Measurements from ENCODE around the gene SYDE2.
A peak's percentile ranks its signal among the peaks of the same experiment; 100 is the strongest.
"Not testable (repeated sequence)": the region's sequence is repeated elsewhere in the genome, so short reads cannot be mapped to it uniquely, and the experiment has no call there.

SYDE2 gene, protein sequence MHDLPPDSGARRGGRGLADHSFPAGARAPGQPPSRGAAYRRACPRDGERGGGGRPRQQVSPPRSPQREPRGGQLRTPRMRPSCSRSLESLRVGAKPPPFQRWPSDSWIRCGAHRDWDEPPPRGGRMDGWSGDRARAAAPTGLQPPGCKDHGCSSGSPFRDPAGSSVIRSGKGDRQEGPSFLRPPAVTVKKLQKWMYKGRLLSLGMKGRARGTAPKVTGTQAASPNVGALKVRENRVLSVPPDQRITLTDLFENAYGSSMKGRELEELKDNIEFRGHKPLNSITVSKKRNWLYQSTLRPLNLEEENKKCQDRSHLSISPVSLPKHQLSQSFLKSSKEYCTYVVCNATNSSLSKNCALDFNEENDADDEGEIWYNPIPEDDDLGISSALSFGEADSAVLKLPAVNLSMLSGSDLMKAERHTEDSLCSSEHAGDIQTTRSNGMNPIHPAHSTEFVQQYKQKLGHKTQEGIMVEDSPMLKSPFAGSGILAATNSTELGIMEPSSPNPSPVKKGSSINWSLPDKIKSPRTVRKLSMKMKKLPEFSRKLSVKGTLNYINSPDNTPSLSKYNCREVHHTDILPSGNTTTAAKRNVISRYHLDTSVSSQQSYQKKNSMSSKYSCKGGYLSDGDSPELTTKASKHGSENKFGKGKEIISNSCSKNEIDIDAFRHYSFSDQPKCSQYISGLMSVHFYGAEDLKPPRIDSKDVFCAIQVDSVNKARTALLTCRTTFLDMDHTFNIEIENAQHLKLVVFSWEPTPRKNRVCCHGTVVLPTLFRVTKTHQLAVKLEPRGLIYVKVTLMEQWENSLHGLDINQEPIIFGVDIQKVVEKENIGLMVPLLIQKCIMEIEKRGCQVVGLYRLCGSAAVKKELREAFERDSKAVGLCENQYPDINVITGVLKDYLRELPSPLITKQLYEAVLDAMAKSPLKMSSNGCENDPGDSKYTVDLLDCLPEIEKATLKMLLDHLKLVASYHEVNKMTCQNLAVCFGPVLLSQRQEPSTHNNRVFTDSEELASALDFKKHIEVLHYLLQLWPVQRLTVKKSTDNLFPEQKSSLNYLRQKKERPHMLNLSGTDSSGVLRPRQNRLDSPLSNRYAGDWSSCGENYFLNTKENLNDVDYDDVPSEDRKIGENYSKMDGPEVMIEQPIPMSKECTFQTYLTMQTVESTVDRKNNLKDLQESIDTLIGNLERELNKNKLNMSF
- 0 to 3.3 (median 0.57) reads per million in 17 experiments for total RNA-seq

DNA sequence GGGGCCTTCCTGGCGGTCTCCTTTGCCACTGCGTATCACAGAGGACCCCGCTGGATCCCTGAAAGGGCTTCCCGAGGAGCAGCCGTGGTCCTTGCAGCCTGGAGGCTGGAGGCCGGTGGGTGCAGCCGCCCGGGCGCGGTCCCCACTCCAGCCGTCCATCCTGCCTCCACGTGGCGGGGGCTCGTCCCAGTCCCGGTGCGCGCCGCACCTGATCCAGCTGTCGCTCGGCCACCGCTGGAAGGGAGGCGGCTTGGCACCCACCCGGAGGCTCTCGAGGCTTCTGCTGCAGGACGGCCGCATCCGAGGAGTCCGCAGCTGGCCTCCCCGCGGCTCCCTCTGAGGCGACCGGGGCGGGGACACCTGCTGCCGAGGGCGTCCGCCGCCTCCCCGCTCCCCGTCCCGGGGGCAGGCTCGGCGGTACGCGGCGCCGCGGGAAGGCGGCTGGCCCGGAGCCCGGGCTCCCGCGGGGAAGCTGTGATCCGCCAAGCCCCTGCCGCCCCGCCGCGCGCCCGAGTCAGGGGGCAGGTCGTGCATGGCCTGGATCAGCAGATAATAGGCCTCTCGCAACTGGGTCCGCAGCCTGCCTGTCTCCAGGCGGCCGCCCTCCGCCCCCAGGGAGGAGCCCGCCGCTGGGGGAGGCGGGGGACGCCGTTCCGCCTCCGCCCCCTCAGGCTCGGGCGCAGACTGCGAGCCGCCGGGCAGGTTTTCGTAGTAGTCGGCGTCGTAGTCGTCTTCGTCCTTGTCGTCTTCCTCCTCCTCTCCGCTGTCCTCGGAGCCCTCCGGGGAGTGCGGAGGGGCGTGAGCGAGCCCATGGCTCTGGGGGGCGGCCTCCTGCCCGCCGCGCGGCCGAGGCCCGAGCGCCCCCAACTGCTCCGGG lies at the start of gene SYDE2:
Gene SYDE2 (minus strand): TSS at position 554 of the 877 bp plus-strand sequence. CDS start 20 bp downstream, at position 534.
- DNase-seq = peak; percentile 31 to 70 (median 58)

DNA sequence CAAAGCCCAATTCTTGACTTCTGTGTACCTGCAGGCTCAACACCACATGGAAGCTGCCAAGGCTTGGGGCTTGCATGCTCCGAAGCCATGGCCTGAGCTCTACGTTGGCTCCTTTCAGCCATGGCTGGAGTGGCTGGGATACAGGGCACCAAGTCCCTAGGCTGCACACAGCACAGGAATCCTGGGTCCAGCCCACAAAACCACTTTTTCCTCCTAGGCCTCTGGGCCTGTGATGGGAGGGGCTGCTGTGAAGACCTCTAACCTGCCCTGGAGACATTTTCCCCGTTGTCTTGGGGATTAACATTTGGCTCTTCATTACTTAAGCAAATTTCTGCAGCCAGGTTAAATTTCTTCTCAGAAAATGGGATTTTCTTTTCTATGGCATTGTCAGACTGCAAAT lies 48.2 kb upstream of the SYDE2 start:
- DNase-seq = not testable (repeated sequence)

DNA sequence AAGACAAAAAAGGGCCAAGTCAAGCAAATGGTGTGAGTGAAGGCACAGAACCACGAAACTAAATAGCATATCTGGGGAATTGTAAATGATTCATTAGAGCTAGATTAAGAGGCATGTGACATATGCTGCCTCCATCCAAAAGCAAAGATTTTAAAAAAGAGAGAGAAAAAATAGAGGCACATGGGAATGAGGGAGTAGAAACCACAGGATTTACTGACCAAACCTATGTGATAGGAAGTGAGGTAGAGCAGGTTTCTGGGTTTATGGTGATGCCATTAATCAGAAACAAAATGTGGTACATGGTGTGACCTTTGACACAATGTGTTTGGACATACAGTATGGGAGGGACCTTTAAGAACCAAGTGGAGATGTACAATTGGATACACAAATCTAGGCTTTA lies 45.1 kb upstream of the SYDE2 start:
- no peak for DNase-seq

DNA sequence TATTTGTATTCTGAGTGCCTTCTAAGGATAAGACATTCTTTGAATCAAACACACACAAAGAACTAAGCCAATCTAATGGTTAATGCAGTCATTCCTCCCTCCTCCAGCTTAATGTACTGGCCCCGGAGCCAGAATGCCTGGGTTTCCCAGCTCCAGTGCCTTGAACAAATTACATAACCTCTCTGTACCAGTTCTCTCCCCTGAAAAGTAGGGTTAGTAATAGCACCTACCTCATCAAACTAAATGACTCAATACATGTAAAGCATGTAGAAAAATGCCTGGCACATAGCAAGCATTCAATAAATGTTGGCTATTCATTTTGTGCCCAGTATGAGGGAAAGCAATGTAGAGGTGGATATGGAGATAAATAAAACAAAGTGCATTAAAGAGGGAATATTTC lies 44.6 kb upstream of the SYDE2 start:
- no peak for DNase-seq

DNA sequence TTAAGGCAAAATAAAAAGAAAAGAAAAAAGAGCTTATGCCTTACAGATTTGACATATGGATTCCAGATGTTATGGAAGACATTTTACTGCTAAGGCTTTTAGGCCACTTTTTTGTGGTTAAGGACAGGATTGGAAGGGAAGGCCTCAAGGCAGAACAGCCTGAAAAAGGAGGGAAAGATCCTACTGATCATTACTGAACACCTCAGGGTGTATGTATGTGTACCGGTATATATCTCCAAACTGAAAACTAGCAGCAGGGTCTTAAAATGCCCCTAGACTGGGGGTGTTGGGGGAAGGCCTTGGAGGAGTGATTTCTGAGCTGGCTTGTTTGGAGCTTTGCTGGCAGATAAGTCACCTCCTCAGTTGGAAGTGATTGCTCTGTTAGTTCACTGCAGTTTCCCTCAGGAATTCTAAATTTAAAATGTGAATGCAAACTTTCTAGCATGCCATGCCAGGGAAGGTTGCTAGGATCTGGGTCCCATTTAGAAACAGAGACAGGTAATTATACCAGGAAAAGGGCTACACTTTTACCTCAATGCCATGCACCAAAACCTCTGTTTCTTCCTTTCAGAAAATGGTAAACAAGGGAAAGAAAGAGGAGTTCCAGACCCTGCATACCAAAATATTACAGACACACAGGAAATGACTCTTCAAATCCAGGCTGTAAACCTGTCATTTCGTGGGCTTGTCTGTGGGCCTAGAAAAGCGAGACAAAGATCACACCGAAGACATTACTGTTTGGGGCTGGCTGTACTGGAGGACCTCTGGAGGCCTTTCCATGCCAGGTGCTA lies 43.6 kb upstream of the SYDE2 start:
- no peak for DNase-seq

DNA sequence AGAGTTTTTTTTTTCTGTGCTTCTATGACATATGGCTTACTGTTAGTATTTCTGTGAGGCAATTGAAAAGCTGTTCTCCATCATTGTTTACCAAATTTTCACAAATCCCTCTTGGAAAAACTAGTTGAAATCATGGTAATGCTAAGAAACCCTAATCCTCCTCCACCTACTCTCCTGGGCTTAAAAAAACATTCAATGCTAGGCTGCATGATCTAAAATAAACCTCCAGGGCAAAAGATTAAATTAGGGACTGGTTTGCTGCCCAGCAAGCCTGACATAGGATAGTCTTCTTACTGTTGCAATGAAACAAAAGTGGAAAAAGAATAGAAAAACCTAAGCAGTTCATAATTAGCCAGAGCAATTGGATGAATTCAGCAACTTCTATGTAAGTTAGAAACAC lies 42.6 kb upstream of the SYDE2 start:
- no peak for DNase-seq

DNA sequence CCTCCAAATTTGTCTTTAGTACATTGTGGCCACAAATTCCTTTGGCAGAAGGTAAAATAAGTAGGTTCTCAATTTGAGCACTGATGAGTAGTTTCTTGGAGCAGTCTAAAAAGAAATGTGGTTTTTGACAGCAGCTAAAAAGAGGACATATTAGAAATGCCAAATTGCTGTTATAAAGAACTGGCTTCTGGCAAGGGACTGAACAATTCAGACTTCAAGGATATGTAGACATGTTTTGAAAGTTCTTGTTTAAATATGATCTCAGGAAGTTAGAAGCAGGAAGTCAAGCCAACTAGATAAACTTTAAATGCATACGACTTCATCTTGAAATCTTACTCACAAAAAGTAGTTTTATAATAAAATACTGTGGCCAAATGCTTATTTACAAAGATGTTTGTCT lies 39.8 kb upstream of the SYDE2 start:
- DNase-seq = no peak

DNA sequence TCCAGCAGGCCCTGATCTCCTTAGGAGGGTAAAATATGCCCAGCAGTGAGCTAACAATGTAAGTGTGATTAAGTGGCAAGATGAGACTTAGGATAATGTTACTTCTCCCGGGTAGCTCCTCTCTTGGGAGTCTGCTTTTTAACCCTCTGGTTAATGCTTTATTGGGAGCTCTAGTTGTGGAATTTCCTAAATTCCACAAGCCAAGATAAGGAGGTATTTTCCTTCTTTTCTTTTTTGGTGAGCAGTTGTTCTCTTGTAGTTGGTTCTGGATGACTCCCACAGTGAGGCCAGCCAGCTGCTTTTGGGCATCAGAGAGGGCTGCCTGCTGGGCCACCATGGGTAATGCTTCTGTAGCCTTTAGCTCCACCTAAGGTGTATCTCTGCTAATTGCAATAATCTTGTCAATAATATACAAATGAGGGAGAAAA lies 39.4 kb upstream of the SYDE2 start:
- DNase-seq = no peak

DNA sequence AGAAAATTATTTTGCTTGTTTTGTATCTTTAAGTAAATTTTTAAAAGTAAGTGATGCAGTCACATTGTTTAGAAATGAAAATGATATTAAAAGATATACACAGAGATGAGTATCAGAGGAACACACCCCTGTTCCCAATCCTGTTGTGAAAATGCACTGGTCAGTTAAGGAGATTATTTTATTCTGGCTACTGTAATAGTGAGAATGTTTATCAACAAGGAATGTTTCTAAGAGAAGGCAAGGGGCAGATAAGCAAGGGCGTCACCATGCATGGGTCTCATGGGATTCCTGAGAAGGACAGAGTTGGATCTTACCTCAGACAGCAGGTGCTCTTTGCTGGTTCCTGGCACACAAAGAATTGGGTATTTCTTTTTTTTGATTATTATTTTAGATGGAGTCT lies 36.8 kb upstream of the SYDE2 start:
- DNase-seq = no peak

DNA sequence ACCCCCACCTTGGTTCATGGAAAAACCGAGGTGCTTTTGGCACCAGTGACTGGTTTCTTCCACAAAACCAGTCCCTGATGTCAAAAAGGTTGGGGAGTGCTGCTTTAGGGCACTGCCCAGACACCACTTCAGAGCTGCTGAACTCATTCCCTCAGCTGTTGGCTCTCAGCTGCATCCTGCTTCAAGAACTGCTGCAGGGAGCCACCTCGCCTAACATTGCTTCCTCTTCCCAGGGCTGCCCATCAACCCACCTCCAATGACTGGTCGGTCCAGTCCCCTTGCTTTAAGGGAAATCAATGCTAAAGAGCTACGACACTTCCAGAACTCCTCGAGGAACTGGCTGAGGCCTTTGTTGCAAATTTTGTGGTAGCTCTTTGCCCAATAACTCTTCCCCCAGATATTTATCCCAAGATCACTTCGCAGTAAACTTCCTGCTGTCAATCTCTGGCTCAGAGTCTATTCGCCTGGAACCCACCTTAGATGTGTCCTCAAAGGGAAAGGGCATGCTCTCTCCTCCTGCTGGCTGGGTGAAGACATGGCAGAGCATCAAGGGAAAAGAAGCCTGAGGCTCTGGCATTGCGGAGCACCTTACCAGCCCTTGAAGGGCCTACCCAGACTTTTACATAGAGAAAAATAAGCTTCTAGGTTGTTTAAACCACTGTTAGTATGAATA lies 29.6 kb upstream of the SYDE2 start:
- DNase-seq = peak in 1 of 4 experiments; percentile 3

DNA sequence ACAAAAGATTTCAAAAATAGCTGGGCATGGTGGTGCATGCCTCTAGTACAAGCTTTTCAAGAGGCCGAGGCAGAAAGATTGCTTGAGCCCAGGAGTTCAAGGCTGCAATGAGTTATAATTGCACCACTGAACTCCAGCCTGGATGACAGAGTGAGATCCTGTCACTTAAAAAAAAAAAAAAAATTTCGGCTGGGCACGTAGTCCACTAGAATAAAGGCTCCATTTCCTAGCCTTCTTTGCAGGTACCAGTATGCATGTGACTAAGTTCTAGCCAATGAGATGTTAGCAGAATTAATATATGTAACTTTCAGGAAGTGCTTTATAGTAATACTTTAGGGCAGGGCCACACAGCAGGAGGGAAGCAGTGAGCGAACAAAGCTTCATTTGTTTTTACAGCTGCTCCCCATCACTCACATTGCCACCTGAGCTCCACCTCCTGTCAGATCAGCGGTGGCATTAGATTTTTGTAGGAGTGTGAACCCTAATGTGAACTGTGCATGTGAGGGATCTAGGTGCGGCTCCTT lies 28.8 kb upstream of the SYDE2 start:
- no peak for DNase-seq

DNA sequence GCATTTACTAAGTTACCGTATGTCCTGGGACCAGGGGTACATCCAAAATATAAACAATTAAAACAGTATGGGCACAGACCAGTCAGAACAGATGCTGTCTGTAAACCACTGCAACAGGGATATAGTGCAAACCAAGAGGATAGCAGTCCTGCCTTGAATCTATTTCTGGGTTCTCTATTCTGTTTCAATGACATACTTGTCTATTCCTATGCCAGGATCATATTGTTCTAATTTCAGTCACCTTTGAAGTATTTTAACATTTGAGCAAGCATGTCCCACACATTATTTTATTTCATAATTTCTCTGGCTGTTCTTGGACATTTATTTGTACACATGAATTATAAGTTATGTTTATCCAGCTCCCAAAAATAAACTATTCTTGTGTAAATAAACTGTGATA lies 28.2 kb upstream of the SYDE2 start:
- no peak for DNase-seq

DNA sequence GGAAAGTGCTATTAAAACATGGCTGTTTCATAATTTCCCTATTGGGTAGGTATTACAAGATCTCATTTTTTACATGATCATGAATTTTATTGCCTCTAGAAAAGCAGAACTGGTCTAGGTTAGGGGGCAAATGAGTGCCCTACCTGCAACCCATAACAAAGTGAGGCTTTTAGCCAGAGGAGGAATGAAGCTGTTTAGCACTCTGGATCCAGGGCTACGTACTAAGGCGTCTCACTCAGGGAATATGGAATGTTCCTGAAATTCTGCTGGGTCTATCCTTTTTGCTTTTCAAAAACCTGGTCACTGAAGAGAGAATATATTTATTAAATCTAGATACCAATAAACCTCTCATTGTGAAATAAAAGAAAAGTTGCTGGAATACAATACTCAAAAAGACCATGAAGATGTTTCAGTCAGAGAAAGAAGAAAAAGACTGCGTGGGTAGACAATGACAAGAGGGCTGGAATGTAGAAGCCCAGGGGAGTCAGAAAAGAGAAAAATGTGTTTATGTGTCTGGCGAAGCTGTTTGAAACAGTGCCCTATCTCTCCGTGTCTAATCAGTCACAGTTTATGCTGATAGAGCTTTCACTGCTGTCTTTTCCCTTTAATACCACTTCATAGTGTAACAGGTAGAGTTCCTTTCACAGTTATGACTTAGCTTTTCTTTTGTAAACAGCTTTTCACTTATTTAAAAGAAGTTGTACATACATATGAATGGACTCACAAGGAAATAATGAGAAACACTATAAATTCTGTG lies 25.0 kb upstream of the SYDE2 start:
- no peak for DNase-seq

DNA sequence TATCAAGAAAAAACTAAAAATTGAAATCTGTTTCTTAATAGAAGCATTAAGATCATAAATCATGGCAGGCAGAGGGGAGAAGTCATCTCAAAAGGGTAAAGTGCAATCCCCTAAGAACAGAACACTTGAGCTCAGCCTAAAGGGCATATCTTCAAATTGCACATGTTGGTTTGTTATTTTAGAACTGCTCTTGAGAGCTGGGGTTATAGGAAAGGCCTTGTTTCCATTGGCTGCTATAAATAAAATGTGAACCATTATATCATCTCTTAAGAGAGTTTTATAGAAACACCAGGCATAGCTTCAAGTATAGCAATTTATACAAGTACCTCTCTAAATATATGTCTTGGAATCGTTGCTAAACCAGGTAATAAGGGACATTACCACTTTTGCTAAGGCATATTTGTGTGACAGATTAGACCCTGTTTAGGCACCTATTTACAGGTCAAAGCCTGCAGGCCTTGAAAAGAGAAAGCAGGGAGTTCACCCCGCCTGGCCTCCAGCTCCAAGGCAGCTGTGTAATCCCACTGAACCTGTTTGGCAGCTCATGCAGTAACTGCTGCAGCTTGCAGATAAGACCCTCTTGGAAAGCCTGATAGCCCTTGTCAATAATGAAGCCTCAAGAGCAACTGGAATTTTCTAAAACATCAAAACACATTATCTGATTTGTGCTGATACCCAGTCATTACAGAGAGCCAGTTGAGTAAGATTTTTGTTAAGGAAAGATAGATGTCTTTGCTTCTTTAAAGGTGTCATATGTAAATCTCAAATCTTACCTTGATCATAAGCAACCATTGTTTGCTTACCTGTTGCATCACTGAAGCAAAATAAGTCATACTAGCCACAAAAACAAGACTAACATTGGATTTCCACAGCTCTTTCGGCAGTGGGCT lies 24.2 kb upstream of the SYDE2 start:
- DNase-seq = no peak

DNA sequence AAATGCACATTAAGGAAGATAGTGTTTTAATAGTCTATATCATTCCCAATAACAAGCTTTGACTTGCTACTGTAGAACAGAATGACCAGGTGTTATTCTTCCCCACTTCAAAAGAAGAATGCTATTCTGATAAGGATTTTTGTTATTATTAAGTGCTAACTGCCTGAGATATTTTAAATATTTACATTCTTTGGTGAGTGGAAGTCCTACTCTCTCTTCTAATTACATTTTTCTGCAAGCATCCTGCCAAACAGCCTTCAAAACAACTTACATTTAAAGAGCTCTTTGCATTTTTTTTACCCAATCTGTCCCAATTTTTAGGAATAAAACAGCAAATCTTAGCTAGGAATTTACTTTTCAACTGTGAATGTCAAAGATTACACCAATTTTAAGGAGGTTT lies 23.5 kb upstream of the SYDE2 start:
- no peak for DNase-seq

DNA sequence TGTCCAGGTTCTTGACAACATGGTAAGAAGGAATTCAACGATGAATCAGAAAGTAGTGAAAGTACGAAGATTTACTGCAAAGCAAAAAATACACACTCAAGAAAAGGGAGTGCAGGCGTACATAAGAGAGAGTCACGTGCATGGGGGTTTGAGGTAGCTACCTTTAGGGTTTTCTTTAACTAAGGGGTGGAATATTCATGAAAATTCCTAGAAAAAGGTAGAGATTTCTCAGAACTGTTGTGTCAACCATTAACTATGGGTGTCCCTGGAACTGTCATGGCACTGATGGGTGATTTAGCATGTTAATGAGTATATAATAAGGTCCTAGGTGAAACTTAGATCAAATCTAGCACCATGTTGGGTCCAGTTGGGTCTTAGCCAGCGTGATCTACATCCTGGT lies 22.5 kb upstream of the SYDE2 start:
- DNase-seq = no peak

DNA sequence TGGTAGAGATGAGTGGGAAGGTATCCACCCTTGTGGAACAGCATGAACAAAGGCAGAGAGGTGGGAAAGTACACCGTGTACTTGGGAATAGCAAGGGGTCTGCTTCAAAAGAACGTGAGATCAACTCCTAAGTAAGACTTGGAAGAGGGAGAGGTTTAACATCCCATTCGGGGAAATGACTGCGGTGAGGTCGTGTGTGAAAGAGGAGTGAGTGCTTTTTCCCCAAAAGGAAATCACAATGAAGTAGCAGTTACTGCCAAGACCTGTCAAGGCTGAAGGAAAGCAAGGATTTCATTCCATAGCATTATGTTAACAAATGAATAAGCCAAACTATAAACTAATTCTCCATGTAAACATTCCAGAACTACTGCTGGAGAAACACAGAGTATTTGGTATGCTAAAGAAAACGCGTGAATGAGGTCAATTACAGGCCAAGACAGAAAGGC lies 20.0 kb upstream of the SYDE2 start:
- no peak for DNase-seq

DNA sequence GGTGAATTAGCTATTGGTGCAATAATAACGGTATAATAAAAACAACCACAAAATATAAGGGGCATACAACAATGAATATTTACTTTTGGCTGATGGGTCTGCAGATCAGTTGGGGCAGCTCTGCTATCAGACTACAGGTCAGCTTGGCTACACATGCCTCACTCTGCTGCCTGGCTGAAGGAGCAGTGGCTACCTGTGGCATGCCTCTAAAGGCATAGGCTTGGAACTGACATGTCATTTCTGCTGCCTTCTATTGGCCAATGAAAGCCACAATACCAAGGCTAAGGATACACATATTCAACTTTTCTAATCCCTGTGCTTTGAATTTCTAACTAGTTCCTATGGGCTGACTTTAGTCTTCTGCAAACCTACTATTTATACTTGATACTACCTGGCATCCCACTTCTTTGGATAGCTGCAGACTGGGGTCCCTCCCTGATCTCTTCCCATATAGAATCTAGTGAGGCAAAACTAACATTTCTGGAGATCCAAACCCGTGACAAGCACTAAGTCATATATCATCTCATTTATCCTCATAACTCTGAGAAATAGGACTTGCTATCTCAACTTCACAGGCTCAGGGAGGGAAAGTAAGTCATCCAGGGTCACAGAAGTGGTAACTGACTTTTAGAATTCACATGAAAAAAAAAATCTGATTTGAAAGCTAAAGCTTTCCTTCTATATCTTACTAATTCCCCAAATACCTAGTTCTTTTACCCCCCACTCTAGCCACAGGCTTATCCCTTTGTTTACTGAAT lies 19.2 kb upstream of the SYDE2 start:
- DNase-seq = no peak
